ENCODE measurements around the gene CFAP92.

CFAP92 gene, protein sequence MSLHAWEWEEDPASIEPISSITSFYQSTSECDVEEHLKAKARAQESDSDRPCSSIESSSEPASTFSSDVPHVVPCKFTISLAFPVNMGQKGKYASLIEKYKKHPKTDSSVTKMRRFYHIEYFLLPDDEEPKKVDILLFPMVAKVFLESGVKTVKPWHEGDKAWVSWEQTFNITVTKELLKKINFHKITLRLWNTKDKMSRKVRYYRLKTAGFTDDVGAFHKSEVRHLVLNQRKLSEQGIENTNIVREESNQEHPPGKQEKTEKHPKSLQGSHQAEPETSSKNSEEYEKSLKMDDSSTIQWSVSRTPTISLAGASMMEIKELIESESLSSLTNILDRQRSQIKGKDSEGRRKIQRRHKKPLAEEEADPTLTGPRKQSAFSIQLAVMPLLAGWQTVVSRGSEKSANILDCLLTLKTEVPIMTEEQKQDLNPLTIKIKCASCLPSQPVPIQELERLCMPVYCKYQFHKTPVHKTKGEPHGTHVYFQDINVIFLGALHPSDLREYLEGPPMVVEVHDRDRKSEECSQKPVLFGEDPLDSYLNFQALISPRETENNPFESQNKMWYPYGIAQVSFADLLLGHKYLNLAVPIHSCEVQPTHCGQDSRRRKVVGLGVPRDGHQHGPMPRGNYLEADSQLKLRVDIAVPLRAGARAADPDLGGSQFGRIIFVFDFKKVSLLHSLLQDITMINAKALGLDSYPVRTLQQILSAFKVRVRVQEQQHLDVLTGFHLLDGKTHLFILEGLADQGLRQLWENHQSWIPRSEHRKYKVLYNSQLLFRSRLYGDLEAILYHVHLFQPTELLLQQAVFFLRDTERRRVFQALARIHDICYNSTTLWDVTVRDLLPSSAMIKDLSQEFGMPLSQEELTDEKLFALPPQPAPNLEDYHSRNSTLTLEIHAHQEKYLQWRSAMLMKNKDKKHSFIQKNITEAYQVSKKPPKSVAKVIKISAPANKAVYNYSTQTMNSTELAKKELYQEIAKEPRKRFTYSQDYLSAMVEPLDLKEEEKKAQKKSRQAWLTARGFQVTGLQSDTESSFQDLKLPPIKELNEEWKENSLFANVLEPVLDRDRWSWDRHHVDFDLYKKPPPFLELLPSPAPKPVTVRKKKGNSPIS

DNA sequence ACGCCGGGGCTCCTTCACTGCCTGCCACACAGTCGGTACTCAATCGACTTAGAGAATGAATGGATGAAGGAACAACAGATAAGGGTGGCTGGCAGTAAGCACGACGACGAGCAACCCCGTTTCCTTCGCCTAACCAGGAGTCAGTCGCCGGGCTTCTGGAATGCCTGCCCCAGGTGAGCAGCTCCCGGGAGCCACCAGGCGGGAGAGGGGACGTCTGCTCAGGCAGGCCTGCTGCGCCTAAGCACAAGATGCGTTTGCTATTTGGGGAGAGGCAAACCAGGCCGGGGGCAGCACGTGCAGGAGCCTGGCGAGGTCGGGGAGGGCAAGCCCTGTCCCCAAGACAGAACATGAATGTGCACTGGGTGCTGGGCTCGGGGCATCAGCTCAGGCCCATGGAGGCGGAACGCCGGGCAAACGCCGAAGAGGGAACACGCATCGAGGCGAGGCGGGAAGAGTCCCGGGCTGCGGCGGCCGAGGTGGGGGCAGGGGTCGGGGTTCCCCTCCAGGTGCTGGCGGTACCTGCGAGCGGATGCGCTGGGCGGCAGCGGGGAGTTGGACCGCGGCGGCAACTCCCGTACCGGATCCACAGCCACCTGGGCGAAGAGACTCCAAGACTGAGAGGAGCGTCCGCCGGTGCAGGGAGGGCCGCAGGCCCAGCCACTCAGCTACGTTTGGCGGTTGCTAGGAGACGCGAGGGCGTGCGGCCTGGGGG, at the start of gene CFAP92:
CFAP92 (minus strand) TSS at position 616 of the 712 bp plus-strand sequence. CDS start 772 bp downstream, outside the sequence.
- DNase-seq: peak; percentile 65

DNA sequence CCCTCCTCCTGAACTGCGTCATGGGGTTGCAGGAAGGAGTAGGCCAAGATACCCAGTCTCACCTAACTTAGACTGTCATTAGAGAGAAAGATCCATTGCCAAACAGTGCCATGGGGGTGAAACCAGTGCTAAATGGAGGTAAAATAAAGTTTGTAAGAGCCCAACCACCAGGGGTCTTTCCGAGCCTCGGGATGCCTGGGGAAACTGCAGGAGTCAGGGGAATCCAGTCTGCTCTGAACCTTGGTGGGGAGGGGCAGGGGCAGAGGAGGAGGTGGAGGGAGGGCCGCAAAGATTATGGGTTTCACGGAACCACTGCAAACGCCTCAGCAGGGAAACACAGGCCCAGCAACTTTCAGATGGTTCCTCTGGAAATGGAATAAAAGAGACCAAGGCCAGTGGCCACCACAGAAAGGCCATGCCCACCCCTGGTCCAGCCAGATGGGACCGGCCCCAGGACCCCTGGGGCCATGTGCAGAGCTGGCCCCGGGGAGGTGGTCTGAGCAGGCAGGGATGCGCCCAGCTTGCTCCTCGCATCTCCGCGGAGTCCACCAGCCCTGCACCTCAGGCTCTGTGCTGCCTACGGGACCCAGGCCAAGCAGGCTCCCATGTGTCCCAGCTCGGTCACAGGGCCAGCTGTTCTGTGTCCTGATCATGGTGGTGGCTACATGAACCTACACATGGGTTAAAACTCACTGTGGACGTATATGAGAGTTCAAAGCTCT, 46.9 kb upstream of the CFAP92 start:
- no peak for DNase-seq

DNA sequence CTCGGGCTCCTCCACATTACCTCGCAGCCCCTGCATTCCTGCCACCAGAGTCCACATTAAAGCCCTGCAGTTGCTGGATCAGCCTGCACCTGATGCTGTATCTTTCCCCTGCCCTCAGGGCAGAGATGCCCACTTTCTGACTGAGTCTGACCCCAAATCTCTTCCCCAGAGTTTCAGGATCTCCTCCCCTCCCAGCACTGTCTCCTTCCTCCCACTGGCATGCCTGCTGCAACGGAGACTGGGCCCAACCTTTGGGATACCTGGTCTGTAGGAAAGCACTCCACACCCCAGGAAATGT, 46.1 kb upstream of the CFAP92 start:
- DNase-seq: no peak

DNA sequence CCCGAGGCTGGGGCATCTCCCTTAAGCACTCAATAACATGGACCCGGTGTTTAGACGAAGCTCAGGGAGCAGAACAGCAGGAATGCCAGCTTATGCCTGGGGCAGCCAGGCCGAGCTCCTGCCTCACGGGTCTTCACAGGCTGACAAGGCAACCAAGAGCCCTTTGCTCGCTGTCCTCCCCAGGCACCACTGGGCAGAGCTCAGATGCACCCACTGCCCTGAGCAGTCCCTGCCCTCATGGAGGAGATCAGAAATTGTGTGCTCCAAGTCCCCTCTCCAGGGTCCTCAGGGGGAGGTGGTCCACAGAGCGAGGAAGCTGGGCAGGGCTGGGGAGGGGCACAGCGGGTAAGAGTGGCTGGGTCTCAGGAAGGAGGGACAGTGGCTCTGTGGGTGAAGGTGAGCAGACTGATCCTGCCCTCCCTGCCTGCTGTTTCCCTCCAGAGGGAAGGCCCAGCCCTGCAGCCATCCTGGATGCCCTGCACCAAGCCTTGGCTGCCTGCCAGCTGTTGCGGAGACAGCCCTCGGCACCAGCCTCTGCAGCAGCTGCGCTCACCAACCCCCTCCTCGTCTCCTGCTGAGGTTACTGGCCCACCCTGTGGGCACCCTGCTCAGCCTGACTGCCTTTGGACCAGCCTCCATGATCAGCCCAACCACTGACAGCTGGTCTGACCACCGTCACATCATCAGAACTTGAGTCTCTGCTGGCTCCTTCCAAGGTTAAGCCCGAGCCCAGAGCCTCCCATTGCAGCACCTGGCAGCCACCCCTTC, 45.6 kb upstream of the CFAP92 start:
- peak; percentile 50 for DNase-seq

DNA sequence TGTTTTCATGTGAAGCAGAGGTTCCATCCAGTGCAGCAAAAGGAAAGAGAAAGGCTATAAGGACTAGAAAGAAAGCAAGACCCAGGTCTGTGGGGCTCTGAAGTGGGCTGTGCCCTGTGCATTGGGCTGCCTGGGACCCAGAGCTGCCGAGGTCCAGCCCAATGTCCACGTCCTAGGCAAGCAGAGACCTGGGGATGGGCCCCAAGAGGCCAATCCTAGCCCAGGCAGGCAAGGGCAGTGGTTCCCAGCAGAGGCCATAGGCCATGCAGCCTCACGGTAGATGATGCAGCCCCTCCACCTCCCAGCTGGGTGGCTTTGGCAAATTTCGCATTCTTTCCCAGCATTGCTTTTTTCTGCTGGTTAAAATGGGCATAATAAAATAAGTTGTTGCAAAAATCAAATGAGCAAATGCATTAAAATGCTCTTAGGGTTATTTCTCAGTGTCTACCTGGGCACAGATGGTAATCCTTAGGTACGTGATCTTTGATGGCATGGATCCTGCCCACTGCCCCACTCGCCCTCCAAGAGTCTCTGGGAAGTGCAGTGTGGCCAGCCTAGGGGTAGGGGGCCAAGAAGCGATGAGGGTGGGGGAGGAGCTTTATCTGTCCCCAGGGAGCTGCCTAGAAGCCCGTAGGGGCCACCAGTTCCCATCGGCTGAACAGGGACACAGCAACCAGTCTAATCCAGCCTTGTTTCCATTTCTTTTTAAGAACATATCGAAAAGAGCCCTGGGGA, 44.4 kb upstream of the CFAP92 start:
- no peak for DNase-seq

DNA sequence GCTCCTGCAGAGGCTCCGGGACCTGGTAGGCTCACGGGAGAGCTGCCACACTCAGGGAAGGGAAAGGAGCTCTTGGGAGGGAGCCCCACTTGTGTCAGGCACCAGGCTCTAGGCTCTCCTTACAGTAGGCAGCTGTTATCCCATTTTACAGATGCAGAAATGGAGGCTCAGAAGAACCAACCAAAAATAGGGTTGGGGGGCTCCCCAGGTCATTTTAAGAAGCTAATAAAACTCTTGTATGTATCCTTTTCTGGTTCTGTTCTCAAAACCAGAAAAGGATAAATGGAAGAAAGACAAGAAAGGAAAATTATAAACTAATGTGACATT, 43.2 kb upstream of the CFAP92 start:
- DNase-seq: no peak

DNA sequence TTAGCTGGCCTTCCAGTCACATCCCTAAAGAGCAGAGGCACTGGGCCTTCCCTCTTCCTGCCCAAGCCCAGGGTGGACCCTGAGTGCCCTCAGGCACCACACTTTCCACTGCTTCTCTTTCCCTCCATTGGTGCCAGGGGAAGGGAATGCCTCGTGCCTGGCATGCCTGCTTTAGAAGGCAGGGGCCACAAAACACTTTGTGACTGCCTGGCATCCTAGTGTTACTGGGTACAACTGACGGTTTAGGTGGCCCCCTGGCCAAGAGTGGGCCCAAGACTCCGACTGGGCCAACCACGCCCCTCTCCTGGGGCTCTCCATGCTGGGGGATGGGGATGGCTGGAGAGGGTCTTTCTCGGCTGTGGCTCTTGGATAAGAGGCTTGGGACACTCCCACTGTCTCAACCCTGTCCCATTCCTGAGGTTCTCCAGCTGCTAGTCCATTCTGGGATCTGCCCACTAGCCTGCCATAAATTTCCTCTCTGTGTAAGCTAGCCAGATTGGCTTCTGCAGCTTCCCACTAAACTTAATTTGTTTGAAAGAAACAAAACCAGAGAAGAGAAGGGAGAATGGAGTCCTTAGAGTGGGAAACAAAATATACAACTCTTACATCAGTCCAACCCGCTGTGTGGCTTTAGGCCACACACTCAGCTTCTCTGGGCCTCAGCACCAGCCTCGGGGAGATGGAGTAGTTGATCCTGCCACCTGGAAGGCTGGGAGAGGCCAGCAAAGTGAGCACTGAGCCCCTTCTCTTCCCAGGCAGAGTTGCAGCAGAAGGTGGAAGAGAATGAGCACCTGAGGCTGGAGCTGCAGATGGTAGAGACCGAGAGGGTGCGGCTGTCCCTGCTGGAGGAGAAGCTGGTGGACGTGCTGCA, 42.6 kb upstream of the CFAP92 start:
- no peak for DNase-seq

DNA sequence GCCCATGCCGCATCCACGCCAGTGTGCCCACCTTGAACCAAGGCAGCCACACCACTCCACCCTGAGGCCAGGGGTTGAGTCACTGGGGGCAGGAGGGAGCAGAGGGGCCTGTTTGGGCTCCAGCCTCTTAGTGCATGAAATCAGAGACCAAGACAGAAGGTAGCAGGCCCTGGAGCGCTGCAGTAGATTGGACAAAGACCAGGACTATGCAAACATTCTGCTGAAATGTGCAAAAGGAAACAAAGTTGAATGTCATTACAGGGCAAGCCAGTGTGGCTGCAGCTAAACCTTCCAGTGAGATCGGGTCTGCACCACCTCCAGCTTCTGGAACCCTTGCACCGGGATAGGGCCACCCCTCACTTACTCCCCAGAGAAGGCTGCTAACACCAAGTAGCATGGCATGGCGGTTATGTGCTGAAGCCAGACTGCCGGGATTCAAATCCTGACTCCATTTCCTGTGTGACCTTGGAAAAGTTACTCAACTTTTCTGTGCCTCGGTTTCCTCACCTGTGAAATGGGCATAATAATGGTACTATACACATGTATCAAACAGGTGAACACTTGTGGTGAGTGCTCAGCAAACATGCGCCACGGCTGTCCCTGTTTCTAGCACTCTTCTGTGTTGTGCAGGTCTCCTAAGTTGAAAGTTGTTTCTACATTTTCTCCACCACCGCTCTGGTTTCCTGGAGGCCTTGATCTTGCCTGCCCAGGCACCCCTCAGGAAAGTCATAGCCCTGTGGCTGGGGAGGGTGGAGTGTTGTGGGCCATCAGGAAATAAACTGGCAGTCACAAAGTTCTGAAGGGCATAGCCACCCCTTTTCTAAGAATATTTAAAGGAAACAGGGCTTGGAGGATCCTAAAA, 41.7 kb upstream of the CFAP92 start:
- no peak for DNase-seq

DNA sequence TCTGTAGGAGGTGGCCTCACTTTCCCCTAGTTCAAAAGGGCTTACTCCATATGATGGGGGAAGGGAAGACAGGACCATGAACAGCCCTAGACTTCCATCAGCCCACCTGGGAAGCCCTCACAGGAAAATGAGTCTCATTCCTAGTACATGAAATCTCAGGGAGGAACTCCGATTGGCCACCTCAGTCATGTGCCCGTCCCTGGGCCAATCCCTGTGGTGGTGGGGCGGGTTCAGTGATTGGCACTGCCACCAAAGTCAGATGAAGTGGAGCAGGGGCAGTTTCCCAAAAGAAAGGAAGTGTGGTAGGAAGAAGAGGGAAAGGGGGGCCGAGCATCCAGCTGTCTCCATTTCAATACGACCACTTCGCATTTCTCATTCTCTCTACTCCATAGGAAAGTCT, 40.8 kb upstream of the CFAP92 start:
- no peak for DNase-seq

DNA sequence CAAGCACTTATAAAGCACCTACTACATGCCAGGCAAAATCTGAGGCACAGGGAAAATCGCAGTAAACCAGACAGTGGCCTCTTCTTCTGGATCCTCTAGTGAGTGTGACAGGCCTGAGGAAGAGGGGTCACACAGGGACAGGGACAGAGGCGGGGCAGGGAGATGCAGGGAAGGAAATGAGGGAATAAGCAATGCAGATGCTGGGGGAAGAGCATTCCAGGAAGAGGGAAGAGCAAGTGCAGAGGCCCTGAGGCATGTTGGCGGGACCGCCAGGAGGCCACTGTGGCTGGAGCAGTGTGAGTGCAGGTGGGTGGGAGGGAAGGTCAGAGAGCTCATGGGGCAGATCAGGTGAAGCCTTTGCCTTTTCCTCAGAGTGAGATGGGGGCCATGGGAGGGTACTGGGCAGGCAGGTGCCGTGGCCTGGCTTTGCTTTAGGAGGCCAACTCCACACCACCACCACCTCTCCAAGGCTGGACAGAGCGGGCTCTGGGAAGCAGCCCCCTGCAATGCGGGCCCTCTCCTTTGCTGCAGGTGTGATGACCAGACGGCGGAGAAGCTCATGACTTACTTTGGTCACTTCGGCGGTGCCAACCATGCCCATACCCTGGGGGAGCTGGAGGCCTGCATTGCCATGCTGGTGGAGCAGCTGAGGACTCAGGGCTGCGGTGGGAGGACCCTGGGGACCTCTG, 39.9 kb upstream of the CFAP92 start:
- no peak for DNase-seq

DNA sequence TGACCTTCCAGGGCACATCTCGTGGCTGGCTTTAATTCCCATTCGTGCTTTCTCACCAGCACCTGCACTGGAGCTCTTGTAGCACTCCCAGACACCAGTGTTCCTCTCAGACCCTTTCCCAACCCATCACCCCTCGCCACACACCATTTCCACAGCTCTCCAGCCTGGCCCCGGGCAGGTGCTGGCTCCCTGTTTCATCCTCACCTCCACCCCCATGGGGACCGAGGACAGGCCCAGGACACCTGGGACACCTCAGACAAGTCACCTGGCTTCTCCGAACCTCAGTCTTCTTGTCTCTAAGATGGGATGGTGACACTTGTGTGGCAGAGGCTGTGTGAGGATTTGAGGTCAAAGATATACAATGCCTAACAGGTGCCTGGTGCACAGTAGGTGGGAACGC, 39.3 kb upstream of the CFAP92 start:
- DNase-seq: no peak

DNA sequence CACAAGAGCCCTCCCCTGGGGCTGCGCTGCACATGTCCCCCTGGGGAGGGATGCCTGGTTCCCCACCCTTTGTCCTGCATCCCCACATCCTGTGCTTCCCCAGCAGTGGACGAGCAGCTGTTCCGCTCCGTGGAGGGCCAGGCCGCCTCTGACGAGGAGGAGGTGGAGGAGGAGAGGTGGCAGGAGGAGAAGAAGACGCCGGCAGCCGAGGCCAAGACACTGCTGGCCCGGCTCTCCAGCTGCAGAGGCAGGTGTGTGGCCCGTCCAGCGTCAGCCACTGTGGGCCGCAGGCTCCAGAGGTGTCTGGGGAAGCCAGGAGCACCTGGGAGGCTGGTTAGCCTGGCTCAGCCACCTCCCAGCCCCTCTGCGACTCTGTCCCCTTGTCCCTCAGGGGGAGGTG, 38.8 kb upstream of the CFAP92 start:
- DNase-seq: no peak

DNA sequence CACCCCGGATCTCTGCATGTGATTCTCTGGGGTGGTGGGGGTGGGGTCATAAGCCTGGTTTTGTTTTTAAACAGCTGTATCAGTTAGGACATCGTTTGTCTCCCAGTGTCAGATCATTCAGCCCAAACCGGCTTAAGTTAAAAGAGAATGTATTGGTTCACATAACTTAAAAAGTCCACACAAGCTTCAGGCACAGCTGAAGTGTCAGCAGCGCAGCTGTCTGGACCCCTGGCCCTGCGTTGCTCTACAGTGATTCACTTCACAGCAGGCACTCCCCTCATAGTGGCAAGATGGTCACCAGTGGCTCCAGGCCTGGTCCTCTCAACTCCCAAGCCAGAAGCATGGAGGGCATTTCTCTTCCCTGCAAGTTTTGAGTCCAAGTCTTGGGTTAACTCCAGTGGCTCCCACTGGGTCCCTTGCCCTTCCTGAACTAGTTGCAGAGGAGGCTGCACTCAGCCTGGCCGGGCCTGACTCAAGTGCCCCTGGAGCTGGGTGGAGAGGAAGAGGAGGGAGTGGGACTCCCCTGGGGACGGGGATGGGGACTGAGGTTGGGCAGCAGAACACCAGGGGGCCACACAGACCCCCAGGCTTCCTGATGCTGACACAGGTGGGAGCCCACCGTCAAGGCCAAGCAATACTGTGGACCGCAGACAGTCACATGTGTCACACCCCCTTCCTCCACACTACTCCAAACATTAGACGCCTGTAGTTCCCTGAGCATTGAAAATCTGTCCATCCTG, 37.8 kb upstream of the CFAP92 start:
- no peak for DNase-seq

DNA sequence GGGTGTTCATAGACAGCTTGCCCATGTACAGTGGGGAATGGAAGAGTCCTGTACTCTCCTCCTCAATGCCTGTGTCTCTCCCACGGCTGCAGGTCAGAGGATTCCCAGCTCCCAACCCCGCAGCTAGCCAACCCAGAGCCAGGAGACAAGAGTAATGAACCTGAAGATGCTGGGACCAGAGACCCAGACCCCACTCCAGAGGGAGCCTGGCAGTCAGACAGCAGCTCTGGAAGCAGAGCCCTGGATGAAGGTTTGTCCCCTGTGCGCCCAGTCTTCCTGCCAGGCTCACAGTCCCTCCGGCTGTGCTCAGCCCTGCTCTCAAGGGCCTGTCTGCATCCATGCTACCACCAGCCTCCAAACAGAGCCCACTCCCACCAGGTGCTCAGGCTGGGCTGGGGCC, 36.7 kb upstream of the CFAP92 start:
- DNase-seq: no peak

DNA sequence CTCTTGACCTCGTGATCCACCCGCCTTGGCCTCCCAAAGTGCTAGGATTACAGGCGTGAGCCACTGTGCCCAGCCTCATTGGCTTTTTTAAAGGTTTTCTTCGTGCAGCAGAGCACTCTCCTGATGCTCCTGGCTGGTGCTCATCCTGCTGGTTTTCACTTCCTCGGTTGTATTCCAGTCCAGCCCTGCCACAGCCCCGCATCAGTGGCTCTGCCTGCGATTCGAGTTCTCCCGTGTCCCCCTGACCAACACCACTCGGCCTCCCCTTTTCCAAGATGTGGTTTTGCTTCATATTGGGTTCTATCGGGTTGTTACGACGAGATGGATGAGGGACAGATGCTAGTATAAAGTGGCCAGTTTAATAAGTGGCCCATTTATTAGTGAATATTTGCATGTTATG, 35.0 kb upstream of the CFAP92 start:
- no peak for DNase-seq

DNA sequence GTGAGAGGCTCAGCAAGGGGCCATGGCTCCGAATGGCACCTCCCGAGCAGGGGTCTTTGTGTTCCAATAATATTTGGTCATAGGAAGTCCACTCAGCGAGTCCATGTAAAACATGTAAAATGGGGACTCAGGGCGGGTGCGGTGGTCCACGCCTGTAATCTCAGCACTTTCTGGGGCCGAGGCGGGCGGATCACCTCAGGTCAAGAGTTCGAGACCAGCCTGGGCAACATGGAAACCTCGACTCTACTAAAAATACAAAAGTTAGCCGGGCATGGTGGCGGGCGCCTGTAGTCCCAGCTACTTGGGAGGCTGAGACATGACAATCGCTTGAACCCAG, 33.6 kb upstream of the CFAP92 start:
- no peak for DNase-seq

DNA sequence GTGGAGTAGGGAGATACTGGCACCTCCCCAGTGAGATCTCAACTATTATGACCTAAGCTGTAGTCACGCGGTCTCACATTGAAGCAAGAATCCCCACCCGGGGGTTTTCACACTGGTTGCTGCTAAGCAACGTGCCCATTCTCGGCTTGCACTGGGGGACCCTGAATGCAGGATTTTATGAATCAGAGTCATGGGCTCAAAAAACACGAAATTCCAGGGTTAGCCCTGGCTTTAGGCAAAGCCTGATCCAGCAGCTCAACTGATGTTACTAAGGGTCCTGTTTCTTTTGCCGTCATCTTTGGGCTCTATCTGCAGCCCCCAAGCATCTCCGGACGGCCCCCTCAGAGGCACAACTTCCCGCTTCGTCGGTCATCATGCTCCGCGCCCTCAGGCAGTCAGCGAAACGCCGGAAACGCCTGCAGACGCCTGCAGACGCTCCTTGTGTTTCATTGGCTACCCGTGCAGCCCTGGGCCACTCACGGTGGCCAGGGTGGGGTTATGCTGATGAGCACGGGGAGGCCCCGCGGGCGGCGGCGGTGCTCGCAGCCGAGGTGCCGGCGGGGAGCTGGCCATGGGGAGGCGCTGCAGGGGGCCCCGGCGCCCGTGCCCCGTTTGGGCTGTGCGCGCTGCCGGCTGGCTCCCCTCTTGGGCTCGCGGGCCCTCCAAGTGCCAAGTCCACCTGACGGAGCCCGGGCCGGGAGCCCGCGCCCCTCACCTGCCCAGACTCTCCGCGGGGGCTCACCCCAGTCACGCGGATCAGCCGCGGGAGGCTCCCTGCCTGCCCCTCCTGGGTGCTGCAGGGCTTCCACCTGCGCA, 33.1 kb upstream of the CFAP92 start:
- peak; percentile 85 for DNase-seq
